GM13976 (cell line): Measurements from ENCODE around the gene PLPPR4.

ENCODE experiments used
- DNase-seq: peaks from one replicate; pipeline ENCODE4 v3.0.0; 2012; ENCODE audit warnings: low spot score
- in situ Hi-C: fragments of 300-500 bp; cut with MboI; formaldehyde crosslinking; loops from one replicate; pipeline ENCODE4 v1.12.0; 2022; ENCODE audit warnings: low sequenced_read_pairs, mixed read lengths, inconsistent platforms; ENCODE audit not compliant: unreplicated experiment
- TF ChIP-seq, protein P1 (sequence below): IDR thresholded peaks from 2 replicates; pipeline ENCODE4 v1.5.1; 2012; ENCODE audit warnings: borderline replicate concordance, mild to moderate bottlenecking; ENCODE audit not compliant: insufficient read depth; ENCODE audit errors: extremely low read depth, missing control alignments, control extremely low read depth

Gene PLPPR4

DNA sequence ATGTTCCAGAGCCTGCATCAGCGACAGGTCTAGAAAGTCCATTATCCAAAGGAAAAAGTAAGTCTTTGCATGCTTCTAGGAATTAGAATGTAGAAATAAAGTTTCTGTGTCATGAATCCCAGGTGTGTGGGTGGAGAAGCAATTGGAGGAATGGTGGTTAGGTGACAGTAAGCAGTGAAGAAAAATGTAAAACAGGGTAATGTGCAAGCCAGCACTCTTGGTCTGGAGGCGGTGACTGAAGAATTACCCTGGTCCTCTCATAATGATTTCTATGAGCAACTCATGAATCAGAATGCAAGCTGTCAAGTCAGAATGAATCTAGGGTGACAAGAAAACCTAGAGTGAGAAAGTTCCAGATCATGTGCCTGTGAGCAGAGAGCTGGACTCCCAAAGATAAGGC is 33.6 kb downstream of the PLPPR4 start:
- TF ChIP-seq, protein P1, sequence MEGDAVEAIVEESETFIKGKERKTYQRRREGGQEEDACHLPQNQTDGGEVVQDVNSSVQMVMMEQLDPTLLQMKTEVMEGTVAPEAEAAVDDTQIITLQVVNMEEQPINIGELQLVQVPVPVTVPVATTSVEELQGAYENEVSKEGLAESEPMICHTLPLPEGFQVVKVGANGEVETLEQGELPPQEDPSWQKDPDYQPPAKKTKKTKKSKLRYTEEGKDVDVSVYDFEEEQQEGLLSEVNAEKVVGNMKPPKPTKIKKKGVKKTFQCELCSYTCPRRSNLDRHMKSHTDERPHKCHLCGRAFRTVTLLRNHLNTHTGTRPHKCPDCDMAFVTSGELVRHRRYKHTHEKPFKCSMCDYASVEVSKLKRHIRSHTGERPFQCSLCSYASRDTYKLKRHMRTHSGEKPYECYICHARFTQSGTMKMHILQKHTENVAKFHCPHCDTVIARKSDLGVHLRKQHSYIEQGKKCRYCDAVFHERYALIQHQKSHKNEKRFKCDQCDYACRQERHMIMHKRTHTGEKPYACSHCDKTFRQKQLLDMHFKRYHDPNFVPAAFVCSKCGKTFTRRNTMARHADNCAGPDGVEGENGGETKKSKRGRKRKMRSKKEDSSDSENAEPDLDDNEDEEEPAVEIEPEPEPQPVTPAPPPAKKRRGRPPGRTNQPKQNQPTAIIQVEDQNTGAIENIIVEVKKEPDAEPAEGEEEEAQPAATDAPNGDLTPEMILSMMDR, result no peak
- no peak for DNase-seq
- in situ Hi-C loops, result no loop called here

DNA sequence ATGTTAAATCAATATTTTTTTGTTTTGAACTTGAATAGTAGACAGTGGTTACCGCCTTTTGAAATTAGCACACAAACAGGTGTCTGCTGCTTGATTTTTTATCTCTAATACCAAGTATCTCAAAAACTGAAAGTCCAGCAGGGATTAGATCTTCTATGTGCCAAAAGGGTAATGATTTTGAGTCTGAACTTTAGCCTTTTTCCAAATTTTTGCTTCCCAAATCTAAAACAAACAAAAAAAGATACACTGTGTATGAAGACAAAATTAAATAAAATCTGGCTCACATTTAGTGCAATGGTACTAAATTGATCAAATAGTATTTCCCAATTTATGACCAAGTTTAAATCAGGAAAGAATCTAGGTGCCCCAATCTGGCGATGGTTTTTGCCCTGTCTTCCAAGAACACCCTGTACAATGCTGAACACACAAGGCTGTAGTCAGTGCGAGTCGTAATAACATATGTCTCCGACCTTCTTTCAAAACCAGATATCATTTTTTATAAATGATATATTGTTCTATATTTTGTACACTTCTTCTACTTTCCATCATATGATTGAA is 40.5 kb downstream of the PLPPR4 start:
- TF ChIP-seq, protein P1, result no peak
- no peak for DNase-seq
- in situ Hi-C loops, result no loop called here

DNA sequence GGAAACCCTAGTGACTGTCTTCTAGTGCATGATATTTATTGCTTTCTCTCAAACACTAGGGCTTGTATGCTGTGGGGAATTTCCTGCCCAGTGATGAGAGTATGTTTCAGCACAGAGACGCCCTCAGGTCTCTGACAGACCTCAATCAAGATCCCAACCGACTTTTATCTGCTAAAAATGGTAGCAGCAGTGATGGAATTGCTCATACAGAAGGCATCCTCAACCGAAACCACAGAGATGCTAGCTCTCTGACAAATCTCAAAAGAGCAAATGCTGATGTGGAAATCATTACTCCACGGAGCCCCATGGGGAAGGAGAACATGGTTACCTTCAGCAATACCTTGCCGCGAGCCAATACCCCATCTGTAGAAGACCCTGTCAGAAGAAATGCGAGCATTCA is 41.3 kb downstream of the PLPPR4 start:
- no peak for DNase-seq
- in situ Hi-C loops, result no loop called here
- TF ChIP-seq, protein P1, result no peak

DNA sequence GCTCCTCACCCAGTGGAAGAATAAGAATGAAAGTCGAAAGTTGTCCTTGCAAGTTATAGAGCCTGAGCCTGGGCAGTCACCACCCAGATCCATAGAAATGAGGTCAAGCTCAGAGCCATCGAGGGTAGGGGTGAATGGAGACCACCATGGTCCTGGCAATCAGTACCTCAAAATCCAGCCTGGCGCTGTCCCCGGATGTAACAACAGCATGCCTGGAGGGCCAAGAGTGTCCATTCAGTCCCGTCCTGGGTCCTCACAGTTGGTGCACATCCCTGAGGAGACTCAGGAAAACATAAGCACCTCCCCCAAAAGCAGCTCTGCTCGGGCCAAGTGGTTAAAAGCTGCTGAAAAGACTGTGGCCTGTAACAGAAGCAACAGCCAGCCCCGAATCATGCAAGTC is 41.8 kb downstream of the PLPPR4 start:
- in situ Hi-C loops, result no loop called here
- TF ChIP-seq, protein P1, result no peak
- DNase-seq, result no peak

DNA sequence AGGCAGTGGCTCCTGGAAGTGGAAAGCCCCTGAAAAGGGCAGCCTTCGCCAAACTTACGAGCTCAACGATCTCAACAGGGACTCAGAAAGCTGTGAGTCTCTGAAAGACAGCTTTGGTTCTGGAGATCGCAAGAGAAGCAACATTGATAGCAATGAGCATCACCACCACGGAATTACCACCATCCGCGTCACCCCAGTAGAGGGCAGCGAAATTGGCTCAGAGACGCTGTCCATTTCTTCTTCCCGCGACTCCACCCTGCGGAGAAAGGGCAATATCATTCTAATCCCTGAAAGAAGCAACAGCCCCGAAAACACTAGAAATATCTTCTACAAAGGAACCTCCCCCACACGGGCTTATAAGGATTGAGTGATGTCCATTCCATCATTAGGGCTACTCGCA is 42.4 kb downstream of the PLPPR4 start:
- TF ChIP-seq, protein P1, result no peak
- DNase-seq, result no peak
- in situ Hi-C loops, result no loop called here

DNA sequence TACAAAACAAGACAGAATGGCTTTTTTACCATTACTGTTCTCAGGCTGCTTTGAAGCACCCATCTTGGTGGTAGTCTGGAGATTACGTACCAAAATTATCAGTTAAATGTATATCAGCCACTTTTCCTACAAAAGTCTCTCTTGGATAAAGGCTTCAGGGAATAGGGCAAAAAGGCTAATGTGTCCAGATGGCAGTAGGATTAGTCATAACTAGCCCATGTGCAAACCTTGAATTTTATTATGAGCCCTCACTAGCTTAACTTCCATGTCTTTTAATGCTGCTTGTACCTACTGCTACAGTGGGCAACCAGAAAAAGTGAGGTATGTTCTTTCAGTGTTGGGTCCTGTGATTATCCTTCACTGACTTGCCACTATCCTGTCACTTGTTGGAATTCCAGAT is 51.0 kb downstream of the PLPPR4 start:
- no peak for DNase-seq
- in situ Hi-C loops, result no loop called here
- TF ChIP-seq, protein P1, result no peak

DNA sequence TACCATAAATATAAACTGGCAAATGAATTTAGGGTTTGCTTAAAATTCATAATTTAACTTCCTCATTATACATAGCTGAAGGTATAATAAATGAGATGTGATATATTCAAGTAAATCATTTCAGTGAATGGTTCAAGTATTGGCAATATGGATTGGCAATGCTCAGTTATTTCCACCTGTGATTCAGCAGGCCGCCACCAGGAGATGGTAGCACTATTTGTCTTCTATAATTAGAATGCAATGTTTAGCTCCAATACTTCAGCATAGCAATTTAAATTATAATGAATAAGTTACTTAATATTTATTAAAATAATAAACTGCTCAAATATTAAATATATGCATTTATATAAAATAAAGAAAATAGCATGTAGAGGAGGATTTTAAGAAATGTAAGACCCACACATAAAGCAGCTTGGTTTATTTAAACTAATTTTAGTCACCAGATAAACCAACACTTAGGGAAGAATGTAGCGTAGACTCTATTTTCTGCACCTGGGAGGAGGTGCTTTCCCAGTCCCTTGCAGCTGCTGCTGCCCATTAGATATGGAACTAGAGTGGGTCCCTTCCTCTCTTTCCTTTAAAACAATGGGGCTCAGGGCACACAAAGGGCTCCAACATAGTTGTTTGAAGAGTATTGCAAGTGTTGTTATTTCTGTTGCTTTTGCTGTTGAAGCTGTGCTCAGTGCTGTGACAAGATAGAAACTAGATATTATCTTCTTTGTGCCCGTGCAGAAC is 62.1 kb downstream of the PLPPR4 start:
- in situ Hi-C loops, result no loop called here
- TF ChIP-seq, protein P1, result no peak
- no peak for DNase-seq
